HepG2 (cell line): ENCODE measurements around the gene IGFBP6. TPM values are rescaled to one million over a fixed set of nuclear protein-coding genes. Genes with fewer than 3 reads are reported as not detected.

Experiments used
- CENPBD1 ChIP-seq: sonication (generic); formaldehyde crosslinking; IDR thresholded peaks from 2 replicates; pipeline ENCODE4 v1.8.0; 2022; ENCODE audit warnings: missing genetic modification reagents, low read depth, mild to moderate bottlenecking, borderline replicate concordance
- FUBP1 ChIP-seq: sonication (generic); formaldehyde crosslinking; IDR thresholded peaks from 2 replicates; pipeline ENCODE4 v1.5.1; 2020; ENCODE audit warnings: missing genetic modification reagents, mild to moderate bottlenecking, borderline replicate concordance
- KDM1A ChIP-seq: IDR thresholded peaks from 2 replicates; pipeline ENCODE4 v1.6.1; 2016; ENCODE audit warnings: missing compliant biosample characterization
- PHF8 ChIP-seq: sonication (generic); formaldehyde crosslinking; IDR thresholded peaks from 2 replicates; pipeline ENCODE4 v1.5.0; 2020; ENCODE audit warnings: missing genetic modification reagents
- RELA ChIP-seq: sonication (generic); formaldehyde crosslinking; IDR thresholded peaks from 2 replicates; pipeline ENCODE4 v1.4.0; 2020; ENCODE audit warnings: missing genetic modification reagents
- RFX1 ChIP-seq: fragments of 450-650 bp; IDR thresholded peaks from 2 replicates; pipeline ENCODE4 v1.6.1; 2017
- SOX5 ChIP-seq: IDR thresholded peaks from 2 replicates; pipeline ENCODE4 v1.6.1; 2016; ENCODE audit warnings: borderline replicate concordance
- U2AF1 ChIP-seq: fragments of 200-400 bp; formaldehyde crosslinking; optimal IDR thresholded peaks from 2 replicates; pipeline ENCODE3; 2017; ENCODE audit warnings: mild to moderate bottlenecking, low read depth, low read length
- YEATS2 ChIP-seq: sonication (generic); formaldehyde crosslinking; IDR thresholded peaks from 2 replicates; pipeline ENCODE4 v1.4.0; 2020; ENCODE audit warnings: missing genetic modification reagents, borderline replicate concordance
- ZBTB33 ChIP-seq: sonication (generic); formaldehyde crosslinking; IDR thresholded peaks from 2 replicates; pipeline ENCODE4 v1.4.0; 2020; ENCODE audit warnings: missing genetic modification reagents
- ZNF547 ChIP-seq: sonication (generic); formaldehyde crosslinking; IDR thresholded peaks from 2 replicates; pipeline ENCODE4 v1.5.1; 2020; ENCODE audit warnings: mild to moderate bottlenecking, missing genetic modification reagents
- ZSCAN25 ChIP-seq: sonication (generic); formaldehyde crosslinking; IDR thresholded peaks from 2 replicates; pipeline ENCODE4 v1.8.0; 2022; ENCODE audit warnings: mild to moderate bottlenecking, missing genetic modification reagents
- polyA plus RNA-seq, 8 experiments: library from polyadenylated mRNA; depleted of rRNA in 3 of 8; stranded (reverse) in 7 of 8; unstranded in 1 of 8; fragments of >200 nt; fragmentation: Illumina TruSeq in 4 of 8; extraction: Trizol in 4 of 8; gene quantifications; 2 replicates each; pipeline versions ENCODE4 v1.2.1 to v1.2.3, GENCODE V29; 2011 to 2016; ENCODE audit warnings: low read depth in 4 of 8, missing spikeins in 1 of 8, mixed read lengths in 1 of 8; ENCODE audit not compliant: insufficient read depth in 1 of 8
- total RNA-seq, 5 experiments: library from RNA; depleted of rRNA; stranded (reverse); fragments of >200 nt; fragmentation: Illumina TruSeq; extraction: Trizol; gene quantifications; 2 replicates each; pipeline ENCODE4 v1.2.3, GENCODE V29; 2016; ENCODE audit warnings: low read depth in 1 of 5
- TF ChIP-seq, protein P1 (sequence below): sonication (generic); formaldehyde crosslinking; IDR thresholded peaks from one replicate; pipeline ENCODE4 v1.5.1; 2020; ENCODE audit warnings: mild to moderate bottlenecking, missing genetic modification reagents; ENCODE audit errors: not compliant biosample characterization
- TF ChIP-seq, protein P2 (sequence below): sonication (generic); formaldehyde crosslinking; IDR thresholded peaks from 2 replicates; pipeline ENCODE4 v1.4.0; 2020; ENCODE audit warnings: missing genetic modification reagents

IGFBP6 gene
- total and polyA plus RNA-seq, 2 of the 13 experiments (the other 11 are each of a cell fraction or from before 2014, with no cell fraction given) = 3.9 to 25.2 TPM

DNA sequence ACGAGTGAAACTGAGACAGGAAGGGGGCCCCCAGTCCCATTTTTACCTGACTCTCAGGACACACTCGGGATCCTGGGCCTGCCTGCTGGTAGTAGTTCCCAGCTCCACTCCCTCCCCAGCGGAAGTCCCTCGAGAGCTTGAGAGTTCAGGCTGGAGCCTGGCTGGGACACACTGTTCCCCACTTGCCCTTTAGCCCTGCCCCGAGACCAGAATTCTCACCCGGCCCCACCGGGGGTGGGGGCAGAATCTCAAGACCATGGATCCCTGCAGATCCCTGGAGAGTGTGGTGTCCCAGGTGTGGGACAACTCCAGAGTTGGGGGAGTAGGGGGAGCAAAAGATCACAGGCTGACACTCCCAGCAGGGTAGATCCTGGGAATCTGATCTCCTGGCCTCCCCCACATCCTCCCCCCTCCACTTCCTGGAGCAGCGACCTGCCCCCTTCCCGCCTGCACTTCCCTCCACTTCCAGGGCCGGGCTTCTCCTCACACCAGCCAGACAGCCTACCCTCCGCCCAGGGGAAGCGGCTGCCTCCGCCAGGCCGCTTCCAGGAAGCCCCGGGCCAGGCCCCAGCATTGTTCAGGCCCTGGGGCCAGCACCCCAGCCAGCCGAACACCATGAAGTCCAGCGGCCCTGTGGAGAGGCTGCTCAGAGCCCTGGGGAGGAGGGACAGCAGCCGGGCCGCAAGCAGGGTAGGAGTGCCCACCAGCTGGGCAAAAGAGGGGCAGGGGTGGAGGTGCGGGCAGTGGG is 47.7 kb upstream of the IGFBP6 start, which contains the start of gene TNS2 (continued):
- TF ChIP-seq PHF8 = peak; percentile 77
- TF ChIP-seq SOX5 (CRISPR knock-in tag) = 0 out of 2 replicates have a peak, but pooled peaks have one; percentile 12
- TF ChIP-seq, protein P1, sequence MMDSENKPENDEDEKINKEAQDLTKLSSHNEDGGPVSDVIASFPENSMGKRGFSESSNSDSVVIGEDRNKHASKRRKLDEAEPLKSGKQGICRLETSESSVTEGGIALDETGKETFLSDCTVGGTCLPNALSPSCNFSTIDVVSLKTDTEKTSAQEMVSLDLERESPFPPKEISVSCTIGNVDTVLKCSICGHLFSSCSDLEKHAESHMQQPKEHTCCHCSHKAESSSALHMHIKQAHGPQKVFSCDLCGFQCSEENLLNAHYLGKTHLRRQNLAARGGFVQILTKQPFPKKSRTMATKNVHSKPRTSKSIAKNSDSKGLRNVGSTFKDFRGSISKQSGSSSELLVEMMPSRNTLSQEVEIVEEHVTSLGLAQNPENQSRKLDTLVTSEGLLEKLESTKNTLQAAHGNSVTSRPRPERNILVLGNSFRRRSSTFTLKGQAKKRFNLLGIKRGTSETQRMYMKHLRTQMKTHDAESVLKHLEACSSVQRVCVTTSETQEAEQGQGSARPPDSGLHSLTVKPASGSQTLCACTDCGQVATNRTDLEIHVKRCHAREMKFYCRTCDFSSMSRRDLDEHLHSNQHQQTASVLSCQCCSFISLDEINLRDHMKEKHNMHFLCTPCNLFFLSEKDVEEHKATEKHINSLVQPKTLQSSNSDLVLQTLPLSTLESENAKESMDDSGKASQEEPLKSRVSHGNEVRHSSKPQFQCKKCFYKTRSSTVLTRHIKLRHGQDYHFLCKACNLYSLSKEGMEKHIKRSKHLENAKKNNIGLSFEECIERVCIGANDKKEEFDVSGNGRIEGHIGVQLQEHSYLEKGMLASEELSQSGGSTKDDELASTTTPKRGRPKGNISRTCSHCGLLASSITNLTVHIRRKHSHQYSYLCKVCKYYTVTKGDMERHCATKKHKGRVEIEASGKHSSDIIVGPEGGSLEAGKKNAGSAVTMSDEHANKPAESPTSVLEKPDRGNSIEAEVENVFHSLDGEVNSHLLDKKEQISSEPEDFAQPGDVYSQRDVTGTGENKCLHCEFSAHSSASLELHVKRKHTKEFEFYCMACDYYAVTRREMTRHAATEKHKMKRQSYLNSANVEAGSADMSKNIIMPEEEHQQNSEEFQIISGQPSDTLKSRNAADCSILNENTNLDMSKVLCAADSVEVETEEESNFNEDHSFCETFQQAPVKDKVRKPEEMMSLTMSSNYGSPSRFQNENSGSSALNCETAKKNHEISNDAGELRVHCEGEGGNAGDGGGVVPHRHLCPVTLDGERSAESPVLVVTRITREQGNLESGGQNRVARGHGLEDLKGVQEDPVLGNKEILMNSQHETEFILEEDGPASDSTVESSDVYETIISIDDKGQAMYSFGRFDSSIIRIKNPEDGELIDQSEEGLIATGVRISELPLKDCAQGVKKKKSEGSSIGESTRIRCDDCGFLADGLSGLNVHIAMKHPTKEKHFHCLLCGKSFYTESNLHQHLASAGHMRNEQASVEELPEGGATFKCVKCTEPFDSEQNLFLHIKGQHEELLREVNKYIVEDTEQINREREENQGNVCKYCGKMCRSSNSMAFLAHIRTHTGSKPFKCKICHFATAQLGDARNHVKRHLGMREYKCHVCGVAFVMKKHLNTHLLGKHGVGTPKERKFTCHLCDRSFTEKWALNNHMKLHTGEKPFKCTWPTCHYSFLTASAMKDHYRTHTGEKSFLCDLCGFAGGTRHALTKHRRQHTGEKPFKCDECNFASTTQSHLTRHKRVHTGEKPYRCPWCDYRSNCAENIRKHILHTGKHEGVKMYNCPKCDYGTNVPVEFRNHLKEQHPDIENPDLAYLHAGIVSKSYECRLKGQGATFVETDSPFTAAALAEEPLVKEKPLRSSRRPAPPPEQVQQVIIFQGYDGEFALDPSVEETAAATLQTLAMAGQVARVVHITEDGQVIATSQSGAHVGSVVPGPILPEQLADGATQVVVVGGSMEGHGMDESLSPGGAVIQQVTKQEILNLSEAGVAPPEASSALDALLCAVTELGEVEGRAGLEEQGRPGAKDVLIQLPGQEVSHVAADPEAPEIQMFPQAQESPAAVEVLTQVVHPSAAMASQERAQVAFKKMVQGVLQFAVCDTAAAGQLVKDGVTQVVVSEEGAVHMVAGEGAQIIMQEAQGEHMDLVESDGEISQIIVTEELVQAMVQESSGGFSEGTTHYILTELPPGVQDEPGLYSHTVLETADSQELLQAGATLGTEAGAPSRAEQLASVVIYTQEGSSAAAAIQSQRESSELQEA (CRISPR knock-in tag) = no peak
- no peak for TF ChIP-seq ZBTB33 (CRISPR knock-in tag)
- no peak for TF ChIP-seq RFX1
- no peak for TF ChIP-seq FUBP1
- TF ChIP-seq, protein P2, sequence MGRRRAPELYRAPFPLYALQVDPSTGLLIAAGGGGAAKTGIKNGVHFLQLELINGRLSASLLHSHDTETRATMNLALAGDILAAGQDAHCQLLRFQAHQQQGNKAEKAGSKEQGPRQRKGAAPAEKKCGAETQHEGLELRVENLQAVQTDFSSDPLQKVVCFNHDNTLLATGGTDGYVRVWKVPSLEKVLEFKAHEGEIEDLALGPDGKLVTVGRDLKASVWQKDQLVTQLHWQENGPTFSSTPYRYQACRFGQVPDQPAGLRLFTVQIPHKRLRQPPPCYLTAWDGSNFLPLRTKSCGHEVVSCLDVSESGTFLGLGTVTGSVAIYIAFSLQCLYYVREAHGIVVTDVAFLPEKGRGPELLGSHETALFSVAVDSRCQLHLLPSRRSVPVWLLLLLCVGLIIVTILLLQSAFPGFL = no peak
- no peak for TF ChIP-seq CENPBD1 (CRISPR knock-in tag)
- TF ChIP-seq RELA (CRISPR knock-in tag) = no peak; the same call in 1 of the 2 replicates
- TF ChIP-seq KDM1A (CRISPR knock-in tag) = no peak
- peak; percentile 20; the same call in 1 of the 2 replicates for TF ChIP-seq ZNF547 (CRISPR knock-in tag)
- TF ChIP-seq YEATS2 (CRISPR knock-in tag) = peak; percentile 37; the same call in 1 of the 2 replicates
- peak; percentile 67; the same call in 1 of the 2 replicates for TF ChIP-seq ZSCAN25 (CRISPR knock-in tag)
- TF ChIP-seq U2AF1 = no peak
